CD14-positive monocyte (primary cell): ENCODE results near the gene ARHGAP45. TPM values are rescaled to one million over a fixed set of nuclear protein-coding genes. Genes with fewer than 3 reads are reported as not detected.

Experiments used
- DNase-seq, 3 donors: peaks; one replicate each; pipeline ENCODE4 v3.0.0-alpha.2; 2011 to 2022
- H2AFZ ChIP-seq: 2 replicates; pipeline ENCODE4 v1.6.0; 2012; ENCODE audit warnings: mild to moderate bottlenecking, low read depth, low read length, inconsistent platforms; ENCODE audit not compliant: insufficient read depth, poor library complexity, severe bottlenecking
- H3K27ac ChIP-seq, 2 donors: 1 replicate in 1 of 2; 2 replicates in 1 of 2; pipeline ENCODE4 v1.5.1; 2012 to 2013; ENCODE audit warnings: low read length in 2 of 2, control low read depth in 1 of 2, inconsistent platforms in 1 of 2, low read depth in 1 of 2, mild to moderate bottlenecking in 1 of 2
- H3K27me3 ChIP-seq, 2 donors: one replicate each; pipeline versions ENCODE4 v1.6.0 to v1.6.1; 2011 to 2013; ENCODE audit warnings: low read length in 2 of 2; ENCODE audit not compliant: control insufficient read depth in 2 of 2, insufficient read depth in 2 of 2
- H3K36me3 ChIP-seq, 2 donors: replicated peaks in 1 of 2; 1 replicate in 1 of 2; 2 replicates in 1 of 2; pipeline versions ENCODE4 v1.5.1 to v1.6.1; 2012 to 2013; ENCODE audit warnings: low read length in 2 of 2, control low read depth in 1 of 2, inconsistent platforms in 1 of 2, mild to moderate bottlenecking in 1 of 2; ENCODE audit not compliant: insufficient read depth in 2 of 2, control insufficient read depth in 1 of 2
- H3K4me1 ChIP-seq, 2 donors: 1 replicate in 1 of 2; 2 replicates in 1 of 2; pipeline versions ENCODE4 v1.5.1 to v1.6.1; 2012 to 2013; ENCODE audit warnings: low read length in 2 of 2, control low read depth in 1 of 2, inconsistent platforms in 1 of 2, mild to moderate bottlenecking in 1 of 2, moderate library complexity in 1 of 2; ENCODE audit not compliant: insufficient read depth in 2 of 2, control insufficient read depth in 1 of 2
- H3K4me2 ChIP-seq: replicated peaks from 2 replicates; pipeline ENCODE3; 2012; ENCODE audit warnings: low read length, moderate library complexity, mild to moderate bottlenecking; ENCODE audit not compliant: poor library complexity, severe bottlenecking; ENCODE audit errors: extremely low read depth
- H3K4me3 ChIP-seq, 3 experiments: fragments of 200-600 bp in 1 of 3; sonication (generic) in 1 of 3; replicated peaks in 1 of 3; 1 replicate in 2 of 3; 2 replicates in 1 of 3; pipeline ENCODE4 v1.5.1; 2011 to 2013; ENCODE audit warnings: low read length in 3 of 3, mild to moderate bottlenecking in 3 of 3, control low read depth in 2 of 3, low read depth in 2 of 3, inconsistent platforms in 1 of 3, moderate library complexity in 1 of 3
- H3K79me2 ChIP-seq: 2 replicates; pipeline ENCODE4 v1.6.0; 2012; ENCODE audit warnings: mild to moderate bottlenecking, control low read depth, inconsistent platforms, low read length, moderate library complexity; ENCODE audit not compliant: insufficient read depth
- H3K9ac ChIP-seq: 2 replicates; pipeline ENCODE4 v1.6.0; 2017; ENCODE audit warnings: low read length, mild to moderate bottlenecking; ENCODE audit not compliant: insufficient read depth, poor library complexity, severe bottlenecking
- H3K9me3 ChIP-seq, 2 donors: replicated peaks in 1 of 2; 1 replicate in 1 of 2; 2 replicates in 1 of 2; pipeline versions ENCODE4 v1.5.1 to v1.6.1; 2012 to 2013; ENCODE audit warnings: low read length in 2 of 2, control low read depth in 1 of 2; ENCODE audit not compliant: control insufficient read depth in 1 of 2, insufficient read depth in 1 of 2
- H4K20me1 ChIP-seq: 2 replicates; pipeline ENCODE4 v1.6.0; 2012; ENCODE audit warnings: mild to moderate bottlenecking, low read length, control low read depth, moderate library complexity; ENCODE audit not compliant: insufficient read depth
- H3K27ac Mint-ChIP-seq, 7 donors: one replicate each; pipeline ENCODE4 v1.8.0; 2020; ENCODE audit warnings: mild to moderate bottlenecking in 7 of 7, mixed read lengths in 7 of 7, moderate library complexity in 6 of 7, inconsistent platforms in 2 of 7
- H3K27me3 Mint-ChIP-seq, 3 donors: one replicate each; pipeline ENCODE4 v1.8.0; 2021 to 2022; ENCODE audit warnings: low read depth in 3 of 3, mild to moderate bottlenecking in 3 of 3, mixed read lengths in 3 of 3, moderate library complexity in 3 of 3, inconsistent platforms in 1 of 3
- H3K36me3 Mint-ChIP-seq, 2 donors: one replicate each; pipeline ENCODE4 v1.8.0; 2020; ENCODE audit warnings: mixed read lengths in 2 of 2, inconsistent platforms in 1 of 2, mild to moderate bottlenecking in 1 of 2
- H3K4me1 Mint-ChIP-seq: one replicate; pipeline ENCODE4 v1.8.0; 2020; ENCODE audit warnings: mild to moderate bottlenecking, mixed read lengths
- H3K4me3 Mint-ChIP-seq, 2 donors: one replicate each; pipeline ENCODE4 v1.8.0; 2020; ENCODE audit warnings: mild to moderate bottlenecking in 2 of 2, mixed read lengths in 2 of 2, moderate library complexity in 1 of 2
- H3K9me3 Mint-ChIP-seq, 7 donors: one replicate each; pipeline ENCODE4 v1.8.0; 2020 to 2022; ENCODE audit warnings: mixed read lengths in 7 of 7, mild to moderate bottlenecking in 6 of 7, moderate library complexity in 6 of 7, inconsistent platforms in 2 of 7
- WGBS: methylation state at CpG from one replicate; pipeline ENCODE4 v1.1.5; 2013; ENCODE audit warnings: missing lambda C conversion rate; ENCODE audit not compliant: insufficient coverage; 5-methylcytosine and 5-hydroxymethylcytosine counted together
- intact Hi-C, 2 donors: fragments of 100-400 bp; cut with micrococcal nuclease; formaldehyde crosslinking; loops; one replicate each; pipeline versions ENCODE4 v1.15.0 to v1.15.1; 2023
- polyA plus RNA-seq, 3 donors: library from polyadenylated mRNA; depleted of rRNA in 1 of 3; unstranded in 2 of 3; stranded (reverse) in 1 of 3; fragments of 300-500 nt in 2 of 3; fragments of >200 nt in 1 of 3; fragmentation: Illumina TruSeq in 2 of 3; gene quantifications; 1 replicate in 2 of 3; 2 replicates in 1 of 3; pipeline ENCODE4 v1.2.3, GENCODE V29; 2012 to 2021
- TF ChIP-seq, protein P1 (sequence below): fragments of 200-600 bp; IDR thresholded peaks from one replicate; pipeline ENCODE4 v1.8.0; 2022; ENCODE audit warnings: antibody characterized with exemption, mild to moderate bottlenecking

The ARHGAP45 gene
- polyA plus RNA-seq, 3 donors = 108 to 308 (median 137) TPM

DNA sequence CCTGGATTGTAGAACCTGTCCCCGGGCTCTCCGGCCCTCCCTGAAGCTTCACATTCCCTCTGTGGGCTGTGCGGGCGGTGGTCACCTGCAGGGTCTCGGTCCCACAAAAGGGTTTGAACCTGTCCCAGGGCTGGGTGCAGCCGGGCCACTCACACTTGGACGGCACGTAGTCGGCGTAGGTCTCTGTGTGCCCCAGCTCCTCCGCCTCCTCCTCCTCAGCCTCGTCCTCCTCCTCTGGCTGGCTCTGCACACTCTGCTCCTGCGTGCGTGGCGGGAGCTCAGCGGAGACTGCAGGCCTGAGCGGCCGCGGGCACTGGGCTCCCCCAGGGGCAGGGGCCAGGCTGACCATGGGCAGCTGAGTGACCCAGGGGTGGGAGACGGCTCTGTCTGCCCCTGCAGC, 56.4 kb downstream of the ARHGAP45 start:
- H3K4me3 Mint-ChIP-seq = no peak overlapping the region
- Histone ChIP-seq H2AFZ (no peak overlapping the region), H3K36me3 (peaks cover 89 to 99% of the 10 kb centered on the region in 2 donors), H4K20me1 (peaks cover 98% of the 10 kb centered on the region), H3K9ac (no peak overlapping the region), H3K27ac (peak overlapping the region in 1 of 2 donors; percentile 34), H3K79me2 (peaks cover 26% of the 10 kb centered on the region), H3K4me1 (no peaks in the 10 kb centered on the region), H3K4me3 (no peak overlapping the region), H3K27me3 (no peaks in the 10 kb centered on the region), H3K9me3 (no peaks in the 10 kb centered on the region), H3K4me2 (no peak overlapping the region)
- peaks cover 0 to 2% (median 0%) of the 10 kb centered on the region in 3 donors for H3K27me3 Mint-ChIP-seq
- whole genome bisulfite sequencing = over 99% methylated on average over 19 of the region's 20 CpGs
- no peak overlapping the region for H3K27ac Mint-ChIP-seq
- intact Hi-C loops = no loop called here
- H3K9me3 Mint-ChIP-seq = peaks cover 0 to 3% (median 0%) of the 10 kb centered on the region in 7 donors
- DNase-seq = no peak
- no peaks in the 10 kb centered on the region for H3K4me1 Mint-ChIP-seq
- H3K36me3 Mint-ChIP-seq = peaks cover 62 to 92% of the 10 kb centered on the region in 2 donors
- TF ChIP-seq, protein P1, sequence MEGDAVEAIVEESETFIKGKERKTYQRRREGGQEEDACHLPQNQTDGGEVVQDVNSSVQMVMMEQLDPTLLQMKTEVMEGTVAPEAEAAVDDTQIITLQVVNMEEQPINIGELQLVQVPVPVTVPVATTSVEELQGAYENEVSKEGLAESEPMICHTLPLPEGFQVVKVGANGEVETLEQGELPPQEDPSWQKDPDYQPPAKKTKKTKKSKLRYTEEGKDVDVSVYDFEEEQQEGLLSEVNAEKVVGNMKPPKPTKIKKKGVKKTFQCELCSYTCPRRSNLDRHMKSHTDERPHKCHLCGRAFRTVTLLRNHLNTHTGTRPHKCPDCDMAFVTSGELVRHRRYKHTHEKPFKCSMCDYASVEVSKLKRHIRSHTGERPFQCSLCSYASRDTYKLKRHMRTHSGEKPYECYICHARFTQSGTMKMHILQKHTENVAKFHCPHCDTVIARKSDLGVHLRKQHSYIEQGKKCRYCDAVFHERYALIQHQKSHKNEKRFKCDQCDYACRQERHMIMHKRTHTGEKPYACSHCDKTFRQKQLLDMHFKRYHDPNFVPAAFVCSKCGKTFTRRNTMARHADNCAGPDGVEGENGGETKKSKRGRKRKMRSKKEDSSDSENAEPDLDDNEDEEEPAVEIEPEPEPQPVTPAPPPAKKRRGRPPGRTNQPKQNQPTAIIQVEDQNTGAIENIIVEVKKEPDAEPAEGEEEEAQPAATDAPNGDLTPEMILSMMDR = no peak

DNA sequence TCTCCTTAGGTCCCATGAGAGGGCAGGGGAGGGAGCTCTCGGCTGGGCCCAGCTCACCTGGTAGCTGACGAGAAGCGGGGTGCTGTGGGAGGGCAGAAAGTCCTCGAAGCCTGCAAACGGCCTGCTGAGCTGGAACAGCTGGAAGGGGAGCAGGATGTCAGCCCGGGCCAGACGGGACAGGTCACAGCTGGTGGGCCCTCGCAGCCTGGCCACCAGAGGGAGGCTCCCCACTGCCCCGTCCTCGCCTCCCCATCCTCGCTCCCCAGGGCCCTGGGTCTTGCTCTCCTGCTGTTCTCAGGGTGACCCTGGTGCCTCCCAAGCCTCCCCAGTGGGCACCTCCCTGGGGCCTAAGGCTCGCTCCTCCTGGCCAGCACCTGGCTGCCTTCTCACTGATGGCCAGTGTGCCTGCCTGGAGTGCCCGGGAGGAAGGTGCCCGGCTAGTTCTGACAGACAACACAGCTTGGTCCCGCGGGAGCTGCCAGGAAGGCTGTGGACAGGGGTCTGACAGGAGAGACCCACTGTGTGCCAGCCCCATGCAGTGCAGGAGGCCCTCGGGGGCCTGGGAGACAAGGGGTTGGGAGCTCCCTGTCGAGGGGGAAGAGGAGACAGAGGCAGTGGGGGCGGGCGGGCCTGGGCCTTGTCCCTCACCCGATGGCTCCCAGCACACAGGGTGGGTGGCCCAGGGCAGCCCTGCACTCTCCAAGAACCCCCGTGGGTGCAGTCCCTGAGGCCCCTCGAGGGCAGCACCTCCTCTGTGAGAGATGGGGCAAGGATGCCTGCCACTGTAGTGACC, 57.1 kb downstream of the ARHGAP45 start:
- H4K20me1 ChIP-seq = peaks cover 98% of the 10 kb centered on the region
- H3K27ac Mint-ChIP-seq = no peak overlapping the region

More for the DNA sequence above, 57.1 kb downstream of the ARHGAP45 start:
- H3K9ac ChIP-seq = no peak overlapping the region
- Mint-ChIP-seq H3K36me3 (peaks cover 55 to 90% of the 10 kb centered on the region in 2 donors), H3K4me3 (no peak overlapping the region), H3K9me3 (peaks cover 0 to 3% (median 0%) of the 10 kb centered on the region in 7 donors), H3K27me3 (peaks cover 0 to 3% (median 0%) of the 10 kb centered on the region in 3 donors), H3K4me1 (no peaks in the 10 kb centered on the region)
- peaks cover 82 to 94% of the 10 kb centered on the region in 2 donors for H3K36me3 ChIP-seq
- no peaks in the 10 kb centered on the region for H3K9me3 ChIP-seq
- intact Hi-C loops = no loop called here
- H3K4me1 ChIP-seq = no peaks in the 10 kb centered on the region
- H3K27me3 ChIP-seq = no peaks in the 10 kb centered on the region
- 97% methylated on average over 23 of the region's 23 CpGs for WGBS
- peak overlapping the region in 1 of 2 donors; percentile 34 for H3K27ac ChIP-seq
- no peak overlapping the region for H3K4me2 ChIP-seq
- no peak overlapping the region for H2AFZ ChIP-seq
- peaks cover 32% of the 10 kb centered on the region for H3K79me2 ChIP-seq
- no peak for DNase-seq
- TF ChIP-seq, protein P1 = no peak
- H3K4me3 ChIP-seq = no peak overlapping the region
